GM23338 (cell line): ENCODE results near the gene TMIGD3. TPM values are rescaled to one million over a fixed set of nuclear protein-coding genes. Genes with fewer than 3 reads are reported as not detected.

Experiments
- ATAC-seq: fragments of 200-7000 bp; cut with Tn5 transposase; 3 replicates; pipeline ENCODE4 v1.9.1; 2020
- DNase-seq: peaks from one replicate; pipeline ENCODE4 v3.0.0-alpha.2; 2015; ENCODE audit warnings: low spot score
- H2AFZ ChIP-seq: fragments of 200-600 bp; sonication (generic); 2 replicates; pipeline ENCODE4 v1.8.0; 2016; ENCODE audit warnings: antibody characterized with exemption, mild to moderate bottlenecking, moderate library complexity
- H3F3A ChIP-seq: fragments of 200-600 bp; sonication (generic); replicated peaks from 2 replicates; pipeline ENCODE4 v1.8.0; 2017; ENCODE audit warnings: antibody characterized with exemption, mixed run types, low read depth
- H3K27ac ChIP-seq: fragments of 200-600 bp; sonication (generic); 2 replicates; pipeline ENCODE4 v1.6.1; 2016; ENCODE audit warnings: low read depth
- H3K27me3 ChIP-seq: fragments of 200-600 bp; sonication (generic); 2 replicates; pipeline ENCODE4 v1.8.0; 2016; ENCODE audit warnings: mild to moderate bottlenecking, mixed run types, moderate library complexity; ENCODE audit not compliant: insufficient read depth
- H3K36me3 ChIP-seq: fragments of 200-600 bp; sonication (generic); 2 replicates; pipeline ENCODE4 v1.8.0; 2016; ENCODE audit warnings: mild to moderate bottlenecking; ENCODE audit not compliant: insufficient read depth
- H3K4me1 ChIP-seq: fragments of 200-600 bp; sonication (generic); 2 replicates; pipeline ENCODE4 v1.8.0; 2016; ENCODE audit warnings: mild to moderate bottlenecking, moderate library complexity; ENCODE audit not compliant: insufficient read depth
- H3K4me2 ChIP-seq: fragments of 200-600 bp; sonication (generic); 2 replicates; pipeline ENCODE4 v1.7.1; 2017; ENCODE audit warnings: mixed run types
- H3K4me3 ChIP-seq: fragments of 200-600 bp; sonication (generic); 2 replicates; pipeline ENCODE4 v1.6.1; 2016; ENCODE audit warnings: mixed run types
- H3K79me2 ChIP-seq: fragments of 200-600 bp; sonication (generic); replicated peaks from 2 replicates; pipeline ENCODE4 v1.8.0; 2017; ENCODE audit warnings: mild to moderate bottlenecking; ENCODE audit not compliant: insufficient read depth
- H3K9me2 ChIP-seq: fragments of 200-600 bp; sonication (generic); 2 replicates; pipeline ENCODE4 v1.8.0; 2017; ENCODE audit not compliant: insufficient read depth
- H4K20me1 ChIP-seq: fragments of 200-600 bp; sonication (generic); replicated peaks from 2 replicates; pipeline ENCODE4 v1.8.0; 2017; ENCODE audit warnings: mild to moderate bottlenecking; ENCODE audit not compliant: insufficient read depth
- H3K27ac Mint-ChIP-seq: 2 replicates; pipeline ENCODE4 v1.8.0; 2020; ENCODE audit warnings: inconsistent platforms, mild to moderate bottlenecking, moderate library complexity, mixed read lengths
- H3K27me3 Mint-ChIP-seq: 3 replicates; pipeline ENCODE4 v1.8.0; 2022; ENCODE audit warnings: low read depth, mild to moderate bottlenecking, moderate library complexity, mixed read lengths, inconsistent platforms; ENCODE audit not compliant: insufficient read depth, poor library complexity
- H3K36me3 Mint-ChIP-seq: 3 replicates; pipeline ENCODE4 v1.8.0; 2021; ENCODE audit warnings: low read depth, mild to moderate bottlenecking, inconsistent platforms, moderate library complexity, mixed read lengths
- H3K4me1 Mint-ChIP-seq: 3 replicates; pipeline ENCODE4 v1.8.0; 2020; ENCODE audit warnings: mild to moderate bottlenecking, inconsistent platforms, mixed read lengths
- H3K4me3 Mint-ChIP-seq: 3 replicates; pipeline ENCODE4 v1.8.0; 2021; ENCODE audit warnings: moderate library complexity, mild to moderate bottlenecking, inconsistent platforms, mixed read lengths
- H3K9me3 Mint-ChIP-seq: 3 replicates; pipeline ENCODE4 v1.8.0; 2020; ENCODE audit warnings: moderate library complexity, mild to moderate bottlenecking, inconsistent platforms, mixed read lengths
- CREB1 ChIP-seq: fragments of 250-450 bp; sonication (Bioruptor Pico); IDR thresholded peaks from 2 replicates; pipeline ENCODE4 v1.5.0; 2020; ENCODE audit warnings: low read depth, mild to moderate bottlenecking, moderate library complexity
- EZH2 ChIP-seq: fragments of 200-600 bp; sonication (generic); IDR thresholded peaks from one replicate; pipeline ENCODE4 v1.8.0; 2017; ENCODE audit warnings: antibody characterized with exemption, mild to moderate bottlenecking, low read depth; ENCODE audit not compliant: unreplicated experiment
- EZH2phosphoT487 ChIP-seq: fragments of 200-600 bp; sonication (generic); IDR thresholded peaks from one replicate; pipeline ENCODE4 v1.8.1; 2018; ENCODE audit warnings: antibody characterized with exemption; ENCODE audit not compliant: unreplicated experiment
- JUNB ChIP-seq: IDR thresholded peaks from one replicate; pipeline ENCODE4 v1.6.1; 2016; ENCODE audit warnings: antibody characterized with exemption; ENCODE audit not compliant: unreplicated experiment
- NANOG ChIP-seq: IDR thresholded peaks from 2 replicates; pipeline ENCODE4 v1.6.1; 2016; ENCODE audit warnings: antibody characterized with exemption, borderline replicate concordance
- POLR2AphosphoS5 ChIP-seq: IDR thresholded peaks from 2 replicates; pipeline ENCODE4 v1.6.1; 2016; ENCODE audit warnings: antibody characterized with exemption, low read depth
- STAT1 ChIP-seq: IDR thresholded peaks from one replicate; pipeline ENCODE4 v1.6.1; 2016; ENCODE audit warnings: antibody characterized with exemption; ENCODE audit not compliant: unreplicated experiment
- ZNF114 ChIP-seq: fragments of 250-450 bp; sonication (Bioruptor Pico); IDR thresholded peaks from 2 replicates; pipeline ENCODE4 v1.5.0; 2020; ENCODE audit warnings: mild to moderate bottlenecking, moderate library complexity
- ZNF331 ChIP-seq: fragments of 250-450 bp; sonication (Bioruptor Pico); IDR thresholded peaks from 2 replicates; pipeline ENCODE4 v1.5.0; 2020; ENCODE audit warnings: low read depth, mild to moderate bottlenecking, moderate library complexity
- polyA plus RNA-seq: library from polyadenylated mRNA; unstranded; fragments of >200 nt; fragmentation: Nextera tagmentation; extraction: Ambion mirVana; gene quantifications from 2 replicates; pipeline ENCODE4 v1.2.1, GENCODE V29; 2016
- total RNA-seq: library from RNA; depleted of rRNA; stranded (reverse); fragments of >200 nt; shearing (Covaris generic); gene quantifications from 2 replicates; pipeline ENCODE4 v1.2.3, GENCODE V29; 2014
- TF ChIP-seq, protein P1 (sequence below): IDR thresholded peaks from one replicate; pipeline ENCODE4 v1.6.1; 2018; ENCODE audit warnings: antibody characterized with exemption; ENCODE audit not compliant: unreplicated experiment
- TF ChIP-seq, protein P2 (sequence below): IDR thresholded peaks from 2 replicates; pipeline ENCODE4 v1.6.1; 2016; ENCODE audit warnings: antibody characterized with exemption
- TF ChIP-seq, protein P3 (sequence below): fragments of 250-450 bp; sonication (Bioruptor Pico); IDR thresholded peaks from 2 replicates; pipeline ENCODE4 v1.5.0; 2020; ENCODE audit warnings: mild to moderate bottlenecking, moderate library complexity
- TF ChIP-seq, protein P4 (sequence below), 2 experiments: fragments of 200-600 bp in 1 of 2; sonication (generic) in 1 of 2; conservative IDR thresholded peaks; 2 replicates each; pipeline versions ENCODE4 v1.5.1 to v1.6.1; 2016 to 2017; ENCODE audit warnings: antibody characterized with exemption in 2 of 2, low read depth in 2 of 2, mild to moderate bottlenecking in 2 of 2, moderate library complexity in 1 of 2

Gene TMIGD3
- total and polyA plus RNA-seq, 2 experiments from 2014 or later: not detected

GRCh38 chr1:111504097-111504496, 664 bp upstream of the TMIGD3 start:
- Mint-ChIP-seq H3K27me3 (peaks cover 6% of the 10 kb centered on the region), H3K4me3 (no peak overlapping the region), H3K36me3 (no peaks in the 10 kb centered on the region), H3K27ac (no peak overlapping the region), H3K4me1 (peaks cover 6% of the 10 kb centered on the region), H3K9me3 (no peaks in the 10 kb centered on the region)
- ATAC-seq (no peak), DNase-seq (no peak)
- H3K27ac ChIP-seq: no peak overlapping the region
- no peak overlapping the region for H3K4me3 ChIP-seq
- no peaks in the 10 kb centered on the region for H3K27me3 ChIP-seq
- TF ChIP-seq EZH2phosphoT487: no peak
- no peak for TF ChIP-seq STAT1
- TF ChIP-seq, protein P1, sequence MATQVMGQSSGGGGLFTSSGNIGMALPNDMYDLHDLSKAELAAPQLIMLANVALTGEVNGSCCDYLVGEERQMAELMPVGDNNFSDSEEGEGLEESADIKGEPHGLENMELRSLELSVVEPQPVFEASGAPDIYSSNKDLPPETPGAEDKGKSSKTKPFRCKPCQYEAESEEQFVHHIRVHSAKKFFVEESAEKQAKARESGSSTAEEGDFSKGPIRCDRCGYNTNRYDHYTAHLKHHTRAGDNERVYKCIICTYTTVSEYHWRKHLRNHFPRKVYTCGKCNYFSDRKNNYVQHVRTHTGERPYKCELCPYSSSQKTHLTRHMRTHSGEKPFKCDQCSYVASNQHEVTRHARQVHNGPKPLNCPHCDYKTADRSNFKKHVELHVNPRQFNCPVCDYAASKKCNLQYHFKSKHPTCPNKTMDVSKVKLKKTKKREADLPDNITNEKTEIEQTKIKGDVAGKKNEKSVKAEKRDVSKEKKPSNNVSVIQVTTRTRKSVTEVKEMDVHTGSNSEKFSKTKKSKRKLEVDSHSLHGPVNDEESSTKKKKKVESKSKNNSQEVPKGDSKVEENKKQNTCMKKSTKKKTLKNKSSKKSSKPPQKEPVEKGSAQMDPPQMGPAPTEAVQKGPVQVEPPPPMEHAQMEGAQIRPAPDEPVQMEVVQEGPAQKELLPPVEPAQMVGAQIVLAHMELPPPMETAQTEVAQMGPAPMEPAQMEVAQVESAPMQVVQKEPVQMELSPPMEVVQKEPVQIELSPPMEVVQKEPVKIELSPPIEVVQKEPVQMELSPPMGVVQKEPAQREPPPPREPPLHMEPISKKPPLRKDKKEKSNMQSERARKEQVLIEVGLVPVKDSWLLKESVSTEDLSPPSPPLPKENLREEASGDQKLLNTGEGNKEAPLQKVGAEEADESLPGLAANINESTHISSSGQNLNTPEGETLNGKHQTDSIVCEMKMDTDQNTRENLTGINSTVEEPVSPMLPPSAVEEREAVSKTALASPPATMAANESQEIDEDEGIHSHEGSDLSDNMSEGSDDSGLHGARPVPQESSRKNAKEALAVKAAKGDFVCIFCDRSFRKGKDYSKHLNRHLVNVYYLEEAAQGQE: no peak
- TF ChIP-seq, protein P2, sequence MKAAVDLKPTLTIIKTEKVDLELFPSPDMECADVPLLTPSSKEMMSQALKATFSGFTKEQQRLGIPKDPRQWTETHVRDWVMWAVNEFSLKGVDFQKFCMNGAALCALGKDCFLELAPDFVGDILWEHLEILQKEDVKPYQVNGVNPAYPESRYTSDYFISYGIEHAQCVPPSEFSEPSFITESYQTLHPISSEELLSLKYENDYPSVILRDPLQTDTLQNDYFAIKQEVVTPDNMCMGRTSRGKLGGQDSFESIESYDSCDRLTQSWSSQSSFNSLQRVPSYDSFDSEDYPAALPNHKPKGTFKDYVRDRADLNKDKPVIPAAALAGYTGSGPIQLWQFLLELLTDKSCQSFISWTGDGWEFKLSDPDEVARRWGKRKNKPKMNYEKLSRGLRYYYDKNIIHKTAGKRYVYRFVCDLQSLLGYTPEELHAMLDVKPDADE: no peak
- no peak for TF ChIP-seq EZH2
- TF ChIP-seq NANOG: no peak
- TF ChIP-seq POLR2AphosphoS5: no peak
- TF ChIP-seq ZNF114 (CRISPR knock-in tag): no peak
- TF ChIP-seq, protein P3, sequence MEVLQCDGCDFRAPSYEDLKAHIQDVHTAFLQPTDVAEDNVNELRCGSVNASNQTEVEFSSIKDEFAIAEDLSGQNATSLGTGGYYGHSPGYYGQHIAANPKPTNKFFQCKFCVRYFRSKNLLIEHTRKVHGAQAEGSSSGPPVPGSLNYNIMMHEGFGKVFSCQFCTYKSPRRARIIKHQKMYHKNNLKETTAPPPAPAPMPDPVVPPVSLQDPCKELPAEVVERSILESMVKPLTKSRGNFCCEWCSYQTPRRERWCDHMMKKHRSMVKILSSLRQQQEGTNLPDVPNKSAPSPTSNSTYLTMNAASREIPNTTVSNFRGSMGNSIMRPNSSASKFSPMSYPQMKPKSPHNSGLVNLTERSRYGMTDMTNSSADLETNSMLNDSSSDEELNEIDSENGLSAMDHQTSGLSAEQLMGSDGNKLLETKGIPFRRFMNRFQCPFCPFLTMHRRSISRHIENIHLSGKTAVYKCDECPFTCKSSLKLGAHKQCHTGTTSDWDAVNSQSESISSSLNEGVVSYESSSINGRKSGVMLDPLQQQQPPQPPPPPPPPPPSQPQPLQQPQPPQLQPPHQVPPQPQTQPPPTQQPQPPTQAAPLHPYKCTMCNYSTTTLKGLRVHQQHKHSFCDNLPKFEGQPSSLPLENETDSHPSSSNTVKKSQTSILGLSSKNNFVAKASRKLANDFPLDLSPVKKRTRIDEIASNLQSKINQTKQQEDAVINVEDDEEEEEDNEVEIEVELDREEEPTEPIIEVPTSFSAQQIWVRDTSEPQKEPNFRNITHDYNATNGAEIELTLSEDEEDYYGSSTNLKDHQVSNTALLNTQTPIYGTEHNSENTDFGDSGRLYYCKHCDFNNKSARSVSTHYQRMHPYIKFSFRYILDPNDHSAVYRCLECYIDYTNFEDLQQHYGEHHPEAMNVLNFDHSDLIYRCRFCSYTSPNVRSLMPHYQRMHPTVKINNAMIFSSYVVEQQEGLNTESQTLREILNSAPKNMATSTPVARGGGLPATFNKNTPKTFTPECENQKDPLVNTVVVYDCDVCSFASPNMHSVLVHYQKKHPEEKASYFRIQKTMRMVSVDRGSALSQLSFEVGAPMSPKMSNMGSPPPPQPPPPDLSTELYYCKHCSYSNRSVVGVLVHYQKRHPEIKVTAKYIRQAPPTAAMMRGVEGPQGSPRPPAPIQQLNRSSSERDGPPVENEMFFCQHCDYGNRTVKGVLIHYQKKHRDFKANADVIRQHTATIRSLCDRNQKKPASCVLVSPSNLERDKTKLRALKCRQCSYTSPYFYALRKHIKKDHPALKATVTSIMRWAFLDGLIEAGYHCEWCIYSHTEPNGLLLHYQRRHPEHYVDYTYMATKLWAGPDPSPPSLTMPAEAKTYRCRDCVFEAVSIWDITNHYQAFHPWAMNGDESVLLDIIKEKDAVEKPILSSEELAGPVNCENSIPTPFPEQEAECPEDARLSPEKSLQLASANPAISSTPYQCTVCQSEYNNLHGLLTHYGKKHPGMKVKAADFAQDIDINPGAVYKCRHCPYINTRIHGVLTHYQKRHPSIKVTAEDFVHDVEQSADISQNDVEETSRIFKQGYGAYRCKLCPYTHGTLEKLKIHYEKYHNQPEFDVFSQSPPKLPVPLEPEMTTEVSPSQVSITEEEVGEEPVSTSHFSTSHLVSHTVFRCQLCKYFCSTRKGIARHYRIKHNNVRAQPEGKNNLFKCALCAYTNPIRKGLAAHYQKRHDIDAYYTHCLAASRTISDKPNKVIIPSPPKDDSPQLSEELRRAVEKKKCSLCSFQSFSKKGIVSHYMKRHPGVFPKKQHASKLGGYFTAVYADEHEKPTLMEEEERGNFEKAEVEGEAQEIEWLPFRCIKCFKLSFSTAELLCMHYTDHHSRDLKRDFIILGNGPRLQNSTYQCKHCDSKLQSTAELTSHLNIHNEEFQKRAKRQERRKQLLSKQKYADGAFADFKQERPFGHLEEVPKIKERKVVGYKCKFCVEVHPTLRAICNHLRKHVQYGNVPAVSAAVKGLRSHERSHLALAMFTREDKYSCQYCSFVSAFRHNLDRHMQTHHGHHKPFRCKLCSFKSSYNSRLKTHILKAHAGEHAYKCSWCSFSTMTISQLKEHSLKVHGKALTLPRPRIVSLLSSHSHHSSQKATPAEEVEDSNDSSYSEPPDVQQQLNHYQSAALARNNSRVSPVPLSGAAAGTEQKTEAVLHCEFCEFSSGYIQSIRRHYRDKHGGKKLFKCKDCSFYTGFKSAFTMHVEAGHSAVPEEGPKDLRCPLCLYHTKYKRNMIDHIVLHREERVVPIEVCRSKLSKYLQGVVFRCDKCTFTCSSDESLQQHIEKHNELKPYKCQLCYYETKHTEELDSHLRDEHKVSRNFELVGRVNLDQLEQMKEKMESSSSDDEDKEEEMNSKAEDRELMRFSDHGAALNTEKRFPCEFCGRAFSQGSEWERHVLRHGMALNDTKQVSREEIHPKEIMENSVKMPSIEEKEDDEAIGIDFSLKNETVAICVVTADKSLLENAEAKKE (CRISPR knock-in tag): no peak
- TF ChIP-seq, protein P4, sequence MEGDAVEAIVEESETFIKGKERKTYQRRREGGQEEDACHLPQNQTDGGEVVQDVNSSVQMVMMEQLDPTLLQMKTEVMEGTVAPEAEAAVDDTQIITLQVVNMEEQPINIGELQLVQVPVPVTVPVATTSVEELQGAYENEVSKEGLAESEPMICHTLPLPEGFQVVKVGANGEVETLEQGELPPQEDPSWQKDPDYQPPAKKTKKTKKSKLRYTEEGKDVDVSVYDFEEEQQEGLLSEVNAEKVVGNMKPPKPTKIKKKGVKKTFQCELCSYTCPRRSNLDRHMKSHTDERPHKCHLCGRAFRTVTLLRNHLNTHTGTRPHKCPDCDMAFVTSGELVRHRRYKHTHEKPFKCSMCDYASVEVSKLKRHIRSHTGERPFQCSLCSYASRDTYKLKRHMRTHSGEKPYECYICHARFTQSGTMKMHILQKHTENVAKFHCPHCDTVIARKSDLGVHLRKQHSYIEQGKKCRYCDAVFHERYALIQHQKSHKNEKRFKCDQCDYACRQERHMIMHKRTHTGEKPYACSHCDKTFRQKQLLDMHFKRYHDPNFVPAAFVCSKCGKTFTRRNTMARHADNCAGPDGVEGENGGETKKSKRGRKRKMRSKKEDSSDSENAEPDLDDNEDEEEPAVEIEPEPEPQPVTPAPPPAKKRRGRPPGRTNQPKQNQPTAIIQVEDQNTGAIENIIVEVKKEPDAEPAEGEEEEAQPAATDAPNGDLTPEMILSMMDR (conservative IDR thresholded peaks at IDR 0.05; ENCODE audit: low read depth in 2 of 2): no peak
- TF ChIP-seq CREB1: no peak
- no peak for TF ChIP-seq ZNF331 (CRISPR knock-in tag)
- TF ChIP-seq JUNB: no peak
- no peaks in the 10 kb centered on the region for H4K20me1 ChIP-seq
- H3K4me2 ChIP-seq: no peak overlapping the region
- no peak overlapping the region for H2AFZ ChIP-seq
- H3K36me3 ChIP-seq: no peaks in the 10 kb centered on the region
- no peaks in the 10 kb centered on the region for H3K79me2 ChIP-seq
- H3F3A ChIP-seq: no peaks in the 10 kb centered on the region; the same call in 1 of the 2 replicates
- H3K4me1 ChIP-seq: peaks cover 12% of the 10 kb centered on the region
- peaks cover 8% of the 10 kb centered on the region; the same call in 1 of the 2 replicates for H3K9me2 ChIP-seq
